H9 (cell line): Measurements from ENCODE around the gene TRIOBP. TPM values are rescaled to one million over a fixed set of nuclear protein-coding genes. Genes with fewer than 3 reads are reported as not detected.

Source experiments
- DNase-seq: peaks from one replicate; pipeline ENCODE4 v3.0.0-alpha.2; 2017
- H2AFZ ChIP-seq: one replicate; pipeline ENCODE4 v1.6.1; 2013; ENCODE audit warnings: mild to moderate bottlenecking, low read length, control low read depth, moderate library complexity
- H2AK5ac ChIP-seq: 2 replicates; pipeline ENCODE4 v1.6.1; 2013; ENCODE audit warnings: low read length, control low read depth, mixed read lengths; ENCODE audit not compliant: insufficient read length
- H2BK120ac ChIP-seq: one replicate; pipeline ENCODE4 v1.6.1; 2013; ENCODE audit warnings: low read depth, mild to moderate bottlenecking, low read length, control low read depth, inconsistent platforms; ENCODE audit not compliant: poor library complexity, severe bottlenecking
- H2BK12ac ChIP-seq: 2 replicates; pipeline ENCODE4 v1.6.1; 2013; ENCODE audit warnings: low read length, control low read depth, mixed read lengths, low read depth; ENCODE audit not compliant: insufficient read length
- H2BK15ac ChIP-seq: 2 replicates; pipeline ENCODE4 v1.6.1; 2013; ENCODE audit warnings: low read depth, low read length, control low read depth
- H2BK20ac ChIP-seq: one replicate; pipeline ENCODE4 v1.6.1; 2013; ENCODE audit warnings: low read depth, mild to moderate bottlenecking, low read length, control low read depth, inconsistent platforms; ENCODE audit not compliant: poor library complexity, severe bottlenecking
- H2BK5ac ChIP-seq: 2 replicates; pipeline ENCODE4 v1.6.1; 2013; ENCODE audit warnings: low read length, control low read depth, mixed read lengths; ENCODE audit not compliant: insufficient read length
- H3K14ac ChIP-seq: 2 replicates; pipeline ENCODE4 v1.6.1; 2013; ENCODE audit warnings: low read length, control low read depth; ENCODE audit not compliant: insufficient read depth
- H3K18ac ChIP-seq: 2 replicates; pipeline ENCODE4 v1.6.1; 2013; ENCODE audit warnings: low read depth, mild to moderate bottlenecking, mixed read lengths, low read length, control low read depth; ENCODE audit not compliant: insufficient read length
- H3K23ac ChIP-seq: 2 replicates; pipeline ENCODE4 v1.6.1; 2013; ENCODE audit warnings: low read length, control low read depth, mixed read lengths, low read depth; ENCODE audit not compliant: insufficient read length
- H3K23me2 ChIP-seq: 2 replicates; pipeline ENCODE4 v1.6.1; 2013; ENCODE audit warnings: low read depth, mild to moderate bottlenecking, mixed read lengths, low read length, control low read depth; ENCODE audit not compliant: insufficient read length, poor library complexity, severe bottlenecking
- H3K27ac ChIP-seq: 2 replicates; pipeline ENCODE4 v1.5.1; 2013; ENCODE audit warnings: low read length, control low read depth, mixed read lengths, low read depth; ENCODE audit not compliant: insufficient read length
- H3K27me3 ChIP-seq: 2 replicates; pipeline ENCODE4 v1.6.1; 2013; ENCODE audit warnings: low read length, control low read depth, inconsistent platforms; ENCODE audit not compliant: insufficient read depth
- H3K4ac ChIP-seq: 2 replicates; pipeline ENCODE4 v1.6.1; 2013; ENCODE audit warnings: low read depth, mild to moderate bottlenecking, control low read depth, inconsistent platforms, low read length, moderate library complexity
- H3K4me1 ChIP-seq: 2 replicates; pipeline ENCODE4 v1.6.1; 2013; ENCODE audit warnings: low read length, control low read depth, inconsistent platforms; ENCODE audit not compliant: insufficient read depth
- H3K4me2 ChIP-seq: 2 replicates; pipeline ENCODE4 v1.6.1; 2013; ENCODE audit warnings: low read length, control low read depth, mixed read lengths; ENCODE audit not compliant: insufficient read length, insufficient read depth
- H3K56ac ChIP-seq: 2 replicates; pipeline ENCODE4 v1.6.1; 2013; ENCODE audit warnings: low read depth, mild to moderate bottlenecking, mixed read lengths, low read length, control low read depth; ENCODE audit not compliant: insufficient read length
- H3K79me1 ChIP-seq: 2 replicates; pipeline ENCODE4 v1.6.1; 2013; ENCODE audit warnings: low read depth, mild to moderate bottlenecking, moderate library complexity, low read length, control low read depth, inconsistent platforms; ENCODE audit not compliant: insufficient read depth, poor library complexity, severe bottlenecking
- H3K79me2 ChIP-seq: 2 replicates; pipeline ENCODE4 v1.6.1; 2013; ENCODE audit warnings: low read length, control low read depth, inconsistent platforms; ENCODE audit not compliant: insufficient read depth
- H3K9ac ChIP-seq: 2 replicates; pipeline ENCODE4 v1.6.1; 2013; ENCODE audit warnings: low read length, control low read depth, mixed read lengths; ENCODE audit not compliant: insufficient read length; ENCODE audit errors: extremely low read depth
- H3K9me3 ChIP-seq: one replicate; pipeline ENCODE4 v1.6.1; 2013; ENCODE audit warnings: low read depth, low read length, inconsistent platforms; ENCODE audit not compliant: control insufficient read depth
- H3T11ph ChIP-seq: one replicate; pipeline ENCODE4 v1.6.1; 2013; ENCODE audit warnings: mild to moderate bottlenecking, low read length, control low read depth, inconsistent platforms
- H4K20me1 ChIP-seq: one replicate; pipeline ENCODE4 v1.6.1; 2013; ENCODE audit not compliant: control insufficient read depth, insufficient read length, insufficient read depth
- H4K5ac ChIP-seq: 2 replicates; pipeline ENCODE4 v1.6.1; 2013; ENCODE audit warnings: low read depth, mild to moderate bottlenecking, mixed read lengths, low read length, control low read depth; ENCODE audit not compliant: insufficient read length
- H4K8ac ChIP-seq: replicated peaks from 2 replicates; pipeline ENCODE4 v1.6.1; 2013; ENCODE audit warnings: low read length, control low read depth, mixed read lengths, low read depth; ENCODE audit not compliant: insufficient read length
- H4K91ac ChIP-seq: 2 replicates; pipeline ENCODE4 v1.6.1; 2013; ENCODE audit warnings: low read depth, mild to moderate bottlenecking, moderate library complexity, mixed read lengths, low read length, control low read depth; ENCODE audit not compliant: insufficient read length
- H3K27ac Mint-ChIP-seq, 3 experiments: 2 replicates in 2 of 3; 3 replicates in 1 of 3; pipeline ENCODE4 v1.8.0; 2020 to 2021; ENCODE audit warnings: mixed read lengths in 3 of 3, mild to moderate bottlenecking in 1 of 3, moderate library complexity in 1 of 3
- H3K27me3 Mint-ChIP-seq: 2 replicates; pipeline ENCODE4 v1.8.0; 2021; ENCODE audit warnings: low read depth, mild to moderate bottlenecking, moderate library complexity, mixed read lengths
- H3K36me3 Mint-ChIP-seq, 3 experiments: 2 replicates in 2 of 3; 3 replicates in 1 of 3; pipeline ENCODE4 v1.8.0; 2020 to 2021; ENCODE audit warnings: low read depth in 3 of 3, mixed read lengths in 3 of 3; ENCODE audit not compliant: insufficient read depth in 1 of 3
- H3K4me1 Mint-ChIP-seq, 2 experiments: 2 replicates each; pipeline ENCODE4 v1.8.0; 2020; ENCODE audit warnings: mixed read lengths in 2 of 2
- H3K4me3 Mint-ChIP-seq, 2 experiments: 2 replicates in 1 of 2; 3 replicates in 1 of 2; pipeline ENCODE4 v1.8.0; 2020 to 2021; ENCODE audit warnings: mild to moderate bottlenecking in 2 of 2, mixed read lengths in 2 of 2, moderate library complexity in 1 of 2
- H3K9me3 Mint-ChIP-seq, 2 experiments: 2 replicates in 1 of 2; 3 replicates in 1 of 2; pipeline ENCODE4 v1.8.0; 2020; ENCODE audit warnings: mild to moderate bottlenecking in 2 of 2, mixed read lengths in 2 of 2, moderate library complexity in 1 of 2
- WGBS: extraction: QIAGEN DNeasy Blood & Tissue Kit; methylation state at CpG from one replicate; pipeline ENCODE4 v1.1.7; 2013; ENCODE audit warnings: missing lambda C conversion rate, low lambda C conversion rate, mixed read lengths; ENCODE audit not compliant: insufficient read length; ENCODE audit errors: extremely low coverage; 5-methylcytosine and 5-hydroxymethylcytosine counted together
- total RNA-seq: library from RNA; stranded (reverse); gene quantifications from 2 replicates; pipeline ENCODE4 v1.2.1, GENCODE V29; 2021
- TF ChIP-seq, protein P1 (sequence below): fragments of 200-600 bp; sonication (generic); conservative IDR thresholded peaks from 3 replicates; pipeline ENCODE4 v1.8.0; 2021; ENCODE audit warnings: antibody characterized with exemption, mild to moderate bottlenecking

Gene TRIOBP
- total RNA-seq, 1 experiment from 2014 or later: 52.7 TPM

DNA sequence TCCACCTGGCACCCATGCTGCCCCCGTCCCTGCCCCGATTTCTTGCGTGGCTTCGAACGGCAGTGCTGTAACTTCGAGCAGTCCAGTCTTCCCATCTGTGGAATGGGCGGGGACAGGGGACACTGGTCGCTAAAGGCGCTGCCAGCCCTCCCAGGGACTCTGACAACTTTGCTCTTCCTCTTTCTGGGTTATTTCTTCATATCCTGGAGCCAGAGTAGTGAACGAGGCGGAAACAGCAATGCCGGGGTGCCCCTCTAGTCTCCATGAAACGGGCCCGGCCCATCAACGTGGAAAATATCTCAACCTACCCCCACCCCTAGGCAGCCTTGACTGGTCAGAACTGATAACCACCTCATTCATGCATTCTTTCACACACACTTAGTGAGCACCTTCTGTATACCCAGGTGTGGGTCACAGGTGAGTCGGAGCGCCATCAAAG lies 42.8 kb downstream of the TRIOBP start:
- Histone ChIP-seq H3K4me2 (no peak overlapping the region), H3K27ac (no peak overlapping the region), H3K18ac (no peak overlapping the region), H3K14ac (no peak overlapping the region; the same call in 1 of the 2 replicates), H4K8ac (no peak overlapping the region), H2BK15ac (no peak overlapping the region), H2AK5ac (no peak overlapping the region), H3K9ac (no peak overlapping the region), H3K79me2 (no peaks in the 10 kb centered on the region), H2BK120ac (no peak overlapping the region), H3K4me1 (no peaks in the 10 kb centered on the region), H2BK12ac (no peak overlapping the region), H3K4ac (no peak overlapping the region), H4K5ac (no peak overlapping the region), H2BK20ac (no peak overlapping the region), H3K9me3 (no peaks in the 10 kb centered on the region), H4K20me1 (no peaks in the 10 kb centered on the region), H3K27me3 (peaks cover 26% of the 10 kb centered on the region; the same call in 1 of the 2 replicates), H3K56ac (no peak overlapping the region), H3T11ph (no peak overlapping the region), H4K91ac (no peak overlapping the region), H2BK5ac (no peak overlapping the region), H3K23me2 (no peaks in the 10 kb centered on the region), H3K79me1 (no peaks in the 10 kb centered on the region), H2AFZ (no peak overlapping the region), H3K23ac (no peak overlapping the region)
- no CpG with 5 or more reads among the region's 17 CpGs for WGBS
- Mint-ChIP-seq H3K4me3 (no peak overlapping the region), H3K27ac (no peak overlapping the region), H3K9me3 (no peaks in the 10 kb centered on the region), H3K4me1 (peaks cover 7 to 13% of the 10 kb centered on the region in 2 experiments; a peak in 3 of 4 replicates), H3K36me3 (peaks cover 4 to 31% (median 23%) of the 10 kb centered on the region in 3 experiments; a peak in 6 of 7 replicates), H3K27me3 (peaks cover 85% of the 10 kb centered on the region)
- DNase-seq: no peak
- TF ChIP-seq, protein P1, sequence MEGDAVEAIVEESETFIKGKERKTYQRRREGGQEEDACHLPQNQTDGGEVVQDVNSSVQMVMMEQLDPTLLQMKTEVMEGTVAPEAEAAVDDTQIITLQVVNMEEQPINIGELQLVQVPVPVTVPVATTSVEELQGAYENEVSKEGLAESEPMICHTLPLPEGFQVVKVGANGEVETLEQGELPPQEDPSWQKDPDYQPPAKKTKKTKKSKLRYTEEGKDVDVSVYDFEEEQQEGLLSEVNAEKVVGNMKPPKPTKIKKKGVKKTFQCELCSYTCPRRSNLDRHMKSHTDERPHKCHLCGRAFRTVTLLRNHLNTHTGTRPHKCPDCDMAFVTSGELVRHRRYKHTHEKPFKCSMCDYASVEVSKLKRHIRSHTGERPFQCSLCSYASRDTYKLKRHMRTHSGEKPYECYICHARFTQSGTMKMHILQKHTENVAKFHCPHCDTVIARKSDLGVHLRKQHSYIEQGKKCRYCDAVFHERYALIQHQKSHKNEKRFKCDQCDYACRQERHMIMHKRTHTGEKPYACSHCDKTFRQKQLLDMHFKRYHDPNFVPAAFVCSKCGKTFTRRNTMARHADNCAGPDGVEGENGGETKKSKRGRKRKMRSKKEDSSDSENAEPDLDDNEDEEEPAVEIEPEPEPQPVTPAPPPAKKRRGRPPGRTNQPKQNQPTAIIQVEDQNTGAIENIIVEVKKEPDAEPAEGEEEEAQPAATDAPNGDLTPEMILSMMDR: no peak
